Stimulated activated CD4-positive, alpha-beta T cell treated with anti-CD3 and anti-CD28 coated beads, Interleukin-2, amount 100 ng/mL, for 48 hours (primary cell): ENCODE results near the gene CYTH1.

Experiments
- DNase-seq, 2 donors: peaks; one replicate each; pipeline ENCODE4 v3.0.0-alpha.2; 2020

CYTH1 gene

GRCh38 chr17:78709751-78710181 lies 72.3 kb downstream of the CYTH1 start:
- no peak for DNase-seq

GRCh38 chr17:78709119-78709681 lies 72.9 kb downstream of the CYTH1 start:
- DNase-seq: no peak

- DNase-seq: peak; percentile 48 to 58
Observed at GRCh38 chr17:78708510-78708973, 73.5 kb downstream of the CYTH1 start.

GRCh38 chr17:78707923-78708322 lies 74.2 kb downstream of the CYTH1 start:
- DNase-seq: no peak

- DNase-seq: no peak
Observed at GRCh38 chr17:78707016-78707415, 75.1 kb downstream of the CYTH1 start.

GRCh38 chr17:78706271-78706915 lies 75.7 kb downstream of the CYTH1 start:
- no peak for DNase-seq

GRCh38 chr17:78705071-78705470 lies 77.0 kb downstream of the CYTH1 start:
- no peak for DNase-seq

GRCh38 chr17:78704594-78704993 lies 77.5 kb downstream of the CYTH1 start:
- DNase-seq: no peak

GRCh38 chr17:78697554-78698343 lies 84.3 kb downstream of the CYTH1 start:
- DNase-seq: no peak

- DNase-seq: no peak
Observed at GRCh38 chr17:78697122-78697521, 85.0 kb downstream of the CYTH1 start.

- no peak for DNase-seq
Observed at GRCh38 chr17:78696016-78696982, 85.8 kb downstream of the CYTH1 start.

GRCh38 chr17:78694805-78695531 lies 87.1 kb downstream of the CYTH1 start:
- DNase-seq: no peak

- DNase-seq: no peak
Observed at GRCh38 chr17:78693346-78694083, 88.6 kb downstream of the CYTH1 start.

GRCh38 chr17:78692460-78693010 lies 89.5 kb downstream of the CYTH1 start:
- no peak for DNase-seq

- no peak for DNase-seq
Observed at GRCh38 chr17:78689029-78689428, 93.0 kb downstream of the CYTH1 start.

- no peak for DNase-seq
Observed at GRCh38 chr17:78687944-78688343, 94.1 kb downstream of the CYTH1 start.

- no peak for DNase-seq
Observed at GRCh38 chr17:78687125-78687524, 94.9 kb downstream of the CYTH1 start.

GRCh38 chr17:78684026-78684425 lies 98.0 kb downstream of the CYTH1 start:
- no peak for DNase-seq

GRCh38 chr17:78683408-78683961 lies 98.6 kb downstream of the CYTH1 start:
- DNase-seq: no peak

- DNase-seq: no peak
Observed at GRCh38 chr17:78682363-78682762, 99.7 kb downstream of the CYTH1 start.

GRCh38 chr17:78680436-78680835 lies 101.6 kb downstream of the CYTH1 start:
- no peak for DNase-seq
